GM18526 (cell line): ENCODE measurements around the gene SFMBT1.

Experiments
- POLR2A ChIP-seq: IDR thresholded peaks from 3 replicates; pipeline ENCODE4 v1.6.1; 2011; ENCODE audit not compliant: insufficient read length; ENCODE audit errors: extremely low read depth

Gene SFMBT1

GRCh38 chr3:53049987-53050386 is 4.1 kb upstream of the SFMBT1 start:
- TF ChIP-seq POLR2A: no peak

GRCh38 chr3:53046171-53047170 is 598 bp upstream of the SFMBT1 start:
- TF ChIP-seq POLR2A: no peak

- peak; percentile 22 for TF ChIP-seq POLR2A
Observed at GRCh38 chr3:53044711-53045517, 959 bp downstream of the SFMBT1 start.

- no peak for TF ChIP-seq POLR2A
Observed at GRCh38 chr3:53044371-53044710, 1.5 kb downstream of the SFMBT1 start.

- TF ChIP-seq POLR2A: no peak
Observed at GRCh38 chr3:53043738-53044137, 2.1 kb downstream of the SFMBT1 start.

GRCh38 chr3:53042651-53043050 is 3.2 kb downstream of the SFMBT1 start:
- no peak for TF ChIP-seq POLR2A

- TF ChIP-seq POLR2A: no peak
Observed at GRCh38 chr3:53040351-53040820, 5.5 kb downstream of the SFMBT1 start.

- TF ChIP-seq POLR2A: no peak
Observed at GRCh38 chr3:53039376-53039752, 6.5 kb downstream of the SFMBT1 start.

GRCh38 chr3:53038679-53039375 is 7.0 kb downstream of the SFMBT1 start:
- TF ChIP-seq POLR2A: no peak

- no peak for TF ChIP-seq POLR2A
Observed at GRCh38 chr3:53035825-53036619, 9.9 kb downstream of the SFMBT1 start.

GRCh38 chr3:53032609-53033008 is 13.3 kb downstream of the SFMBT1 start:
- no peak for TF ChIP-seq POLR2A

- TF ChIP-seq POLR2A: no peak
Observed at GRCh38 chr3:53030619-53031449, 15.0 kb downstream of the SFMBT1 start.

- no peak for TF ChIP-seq POLR2A
Observed at GRCh38 chr3:53028641-53029040, 17.2 kb downstream of the SFMBT1 start.
